WERI-Rb-1 (cell line): ENCODE measurements around the gene KSR2.

Source experiments
- DNase-seq: peaks from one replicate; pipeline ENCODE4 v3.0.0-alpha.2; 2020
- H3K27ac ChIP-seq: fragments of 250-450 bp; sonication (Bioruptor Pico); 2 replicates; pipeline ENCODE4 v1.5.1; 2020; ENCODE audit warnings: mild to moderate bottlenecking, moderate library complexity
- H3K27me3 ChIP-seq: fragments of 250-450 bp; sonication (Bioruptor Pico); 2 replicates; pipeline ENCODE4 v1.5.1; 2021; ENCODE audit warnings: mild to moderate bottlenecking, low read depth, moderate library complexity; ENCODE audit not compliant: insufficient read depth, severe bottlenecking
- H3K36me3 ChIP-seq: fragments of 250-450 bp; sonication (Bioruptor Pico); 2 replicates; pipeline ENCODE4 v1.5.1; 2020; ENCODE audit warnings: mild to moderate bottlenecking, moderate library complexity
- H3K4me3 ChIP-seq: 2 replicates; pipeline ENCODE4 v1.5.1; 2011; ENCODE audit warnings: low read depth, mild to moderate bottlenecking, control low read depth, low read length
- H3K9me3 ChIP-seq: fragments of 250-450 bp; sonication (Bioruptor Pico); 2 replicates; pipeline ENCODE4 v1.5.1; 2021; ENCODE audit warnings: mild to moderate bottlenecking, moderate library complexity; ENCODE audit not compliant: severe bottlenecking
- CTCF ChIP-seq: IDR thresholded peaks from 2 replicates; pipeline ENCODE4 v1.5.1; 2011; ENCODE audit warnings: low read depth, mild to moderate bottlenecking, control low read depth, inconsistent platforms, low read length

KSR2 gene

GRCh38 chr12:117599849-117600248 lies 368.9 kb downstream of the KSR2 start:
- Histone ChIP-seq H3K9me3 (no peaks in the 10 kb centered on the region), H3K27me3 (no peaks in the 10 kb centered on the region), H3K36me3 (no peaks in the 10 kb centered on the region), H3K4me3 (no peak overlapping the region), H3K27ac (no peak overlapping the region)
- TF ChIP-seq CTCF: no peak
- DNase-seq: no peak

DNA sequence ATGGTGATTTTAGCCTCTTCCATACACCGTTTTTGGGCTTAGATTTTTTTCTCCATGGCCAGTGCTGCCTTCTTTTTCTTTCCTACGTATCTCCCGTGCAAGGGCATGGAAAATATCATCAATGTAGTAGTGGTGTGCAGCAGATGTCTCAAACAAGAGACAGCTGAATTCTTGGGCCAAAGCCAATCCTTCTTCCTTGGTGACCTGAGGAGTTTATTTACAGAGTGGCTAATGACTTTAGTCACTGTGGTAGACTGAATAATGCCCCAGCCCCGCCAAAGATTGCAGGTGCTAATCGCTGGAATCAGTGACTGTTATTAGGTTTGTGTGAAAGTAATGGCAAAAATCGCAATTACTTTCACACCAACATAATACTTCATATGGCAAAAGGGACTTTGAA lies 371.8 kb downstream of the KSR2 start:
- no peak for DNase-seq
- Histone ChIP-seq H3K4me3 (no peak overlapping the region), H3K27me3 (no peaks in the 10 kb centered on the region), H3K27ac (no peak overlapping the region), H3K9me3 (no peaks in the 10 kb centered on the region), H3K36me3 (no peaks in the 10 kb centered on the region)
- TF ChIP-seq CTCF: no peak

DNA sequence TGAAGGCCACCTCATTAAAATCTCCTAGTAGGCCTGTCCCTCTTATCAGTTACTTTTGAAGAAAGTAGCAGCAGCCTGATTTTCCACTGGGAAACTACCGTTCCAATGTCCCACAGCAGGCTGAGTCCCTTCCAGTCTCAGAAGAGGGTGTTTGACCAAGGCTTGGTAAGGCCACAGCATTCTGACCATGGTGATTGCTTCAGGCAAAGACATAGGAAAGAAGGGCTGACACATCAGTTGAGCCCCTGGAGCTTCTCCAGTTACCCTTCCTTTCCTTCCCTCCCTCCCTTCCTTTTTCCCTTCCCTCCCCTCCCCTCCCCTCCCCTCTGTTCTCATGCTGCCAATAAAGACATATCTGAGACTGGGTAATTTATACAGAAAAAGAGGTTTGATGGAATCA lies 373.0 kb downstream of the KSR2 start:
- no peak for DNase-seq
- H3K27me3 ChIP-seq: no peaks in the 10 kb centered on the region
- H3K36me3 ChIP-seq: no peaks in the 10 kb centered on the region
- no peak for TF ChIP-seq CTCF
- no peak overlapping the region for H3K4me3 ChIP-seq
- H3K27ac ChIP-seq: no peak overlapping the region
- no peaks in the 10 kb centered on the region for H3K9me3 ChIP-seq

GRCh38 chr12:117594481-117594880 lies 374.3 kb downstream of the KSR2 start:
- Histone ChIP-seq H3K36me3 (no peaks in the 10 kb centered on the region), H3K27me3 (no peaks in the 10 kb centered on the region), H3K9me3 (no peaks in the 10 kb centered on the region), H3K27ac (no peak overlapping the region), H3K4me3 (no peak overlapping the region)
- TF ChIP-seq CTCF: no peak
- DNase-seq: no peak

DNA sequence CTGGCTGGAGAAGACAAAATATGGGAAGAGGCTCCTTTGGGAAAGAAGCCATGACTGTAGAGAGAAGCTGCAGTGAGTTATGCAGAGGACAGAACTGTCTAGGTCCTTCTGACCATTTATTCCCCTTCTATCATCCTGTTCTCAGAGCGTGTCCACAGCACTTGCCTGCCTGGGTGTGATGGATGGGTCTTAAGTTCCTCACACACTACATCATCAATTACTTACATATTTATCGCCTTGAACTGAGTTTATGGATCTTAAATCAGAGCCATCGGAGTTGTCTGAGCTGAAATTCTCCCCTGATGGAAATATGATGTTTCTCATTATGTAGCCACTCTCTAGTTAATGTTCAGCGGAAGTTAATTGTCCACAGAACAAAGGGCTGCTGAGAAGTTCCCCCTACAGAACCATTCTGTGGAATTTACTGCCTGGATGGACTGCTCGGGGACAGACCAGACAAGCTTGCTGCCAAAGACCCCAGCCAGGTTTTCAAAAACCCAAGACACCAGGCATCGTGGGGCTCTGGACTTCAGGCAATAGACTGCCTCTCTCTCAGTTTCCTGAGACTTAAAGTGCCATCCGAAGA lies 374.9 kb downstream of the KSR2 start:
- Histone ChIP-seq H3K9me3 (no peaks in the 10 kb centered on the region), H3K27ac (no peak overlapping the region), H3K36me3 (no peaks in the 10 kb centered on the region), H3K4me3 (no peak overlapping the region), H3K27me3 (no peaks in the 10 kb centered on the region)
- no peak for TF ChIP-seq CTCF
- no peak for DNase-seq

DNA sequence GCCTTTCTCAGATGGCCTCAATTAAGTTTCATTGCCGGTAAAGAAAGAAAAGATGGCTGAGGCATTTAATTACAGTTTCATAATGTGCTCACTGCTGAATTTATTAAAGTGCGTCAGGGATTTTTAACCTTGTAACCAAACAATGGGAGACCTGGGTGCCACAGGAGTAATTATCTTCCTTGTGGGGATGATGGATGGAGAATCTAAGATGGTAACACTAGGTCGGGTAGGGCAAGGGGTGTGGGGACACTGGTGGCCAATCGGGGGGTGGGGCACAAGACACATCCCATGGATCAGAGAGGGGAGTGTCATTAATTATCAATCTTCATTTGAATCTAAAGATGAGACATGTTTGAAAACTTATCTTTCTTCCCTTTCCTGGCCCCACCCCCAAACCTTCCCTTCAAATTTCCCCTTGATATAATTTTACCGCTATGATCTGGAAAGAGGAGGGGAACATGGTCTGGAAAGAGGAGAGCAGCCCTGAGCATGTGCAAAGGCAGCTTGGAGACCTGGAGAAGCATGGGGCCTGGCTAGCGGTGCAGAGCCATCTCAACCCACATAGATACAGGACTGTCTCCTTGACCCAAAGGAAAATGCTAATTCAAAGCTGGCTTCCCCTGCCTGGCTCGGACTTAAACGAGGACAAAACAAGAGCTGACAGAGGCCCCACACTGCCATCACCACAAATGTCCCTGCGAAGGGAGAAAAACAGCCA lies 376.0 kb downstream of the KSR2 start:
- no peak for DNase-seq
- H3K27ac ChIP-seq: no peak overlapping the region
- H3K9me3 ChIP-seq: no peaks in the 10 kb centered on the region
- H3K27me3 ChIP-seq: no peaks in the 10 kb centered on the region
- H3K4me3 ChIP-seq: no peak overlapping the region
- TF ChIP-seq CTCF: no peak
- H3K36me3 ChIP-seq: no peaks in the 10 kb centered on the region
